Measurements from ENCODE around the gene PODXL2. TPM values are rescaled to one million over a fixed set of nuclear protein-coding genes. Genes with fewer than 3 reads are reported as not detected.

The PODXL2 gene
- total RNA-seq, 4 donors from 2014 or later = 3.2 to 9.4 (median 8.0) TPM

- H3K4me1 ChIP-seq = no peaks in the 10 kb centered on the region
- DNase-seq = no peak
- no peak for TF ChIP-seq POLR2A (IDR thresholded peaks at IDR 0.05)
- no peak for TF ChIP-seq CTCF (IDR thresholded peaks at IDR 0.05)
- intact Hi-C loops (cut with DNase I) = no loop called here
- no peak overlapping the region for H3K27ac ChIP-seq
- H3K4me3 ChIP-seq (replicated peaks in 1 of 3) = no peak overlapping the region
- H3K36me3 ChIP-seq = no peaks in the 10 kb centered on the region
- 85 to 95% methylated on average over 5 of the region's 5 CpGs for WGBS, 2 donors
- no peaks in the 10 kb centered on the region for H3K27me3 ChIP-seq
- no peaks in the 10 kb centered on the region for H3K9me3 ChIP-seq
Measured at GRCh38 chr3:127644641-127645370, 15.8 kb downstream of the PODXL2 start.

- 86 to 98% methylated on average over 7 to 8 of the region's 8 CpGs for WGBS, 2 donors
- H3K27ac ChIP-seq = no peak overlapping the region
- H3K27me3 ChIP-seq = no peaks in the 10 kb centered on the region
- DNase-seq = no peak
- intact Hi-C loops (cut with DNase I) = no loop called here
- TF ChIP-seq CTCF (IDR thresholded peaks at IDR 0.05) (no peak), POLR2A (IDR thresholded peaks at IDR 0.05) (no peak)
- H3K4me3 ChIP-seq (replicated peaks in 1 of 3) = no peak overlapping the region
- no peaks in the 10 kb centered on the region for H3K4me1 ChIP-seq
- H3K36me3 ChIP-seq = no peaks in the 10 kb centered on the region
- no peaks in the 10 kb centered on the region for H3K9me3 ChIP-seq
Measured at GRCh38 chr3:127645371-127646015, 16.5 kb downstream of the PODXL2 start.

GRCh38 chr3:127646501-127647046 is 17.6 kb downstream of the PODXL2 start:
- no peak overlapping the region for H3K27ac ChIP-seq
- intact Hi-C loops (cut with DNase I) = no loop called here

GRCh38 chr3:127647166-127647844 is 18.3 kb downstream of the PODXL2 start:
- intact Hi-C loops (cut with DNase I) = no loop called here
- DNase-seq = no peak
- no peaks in the 10 kb centered on the region for H3K9me3 ChIP-seq
- H3K36me3 ChIP-seq = no peaks in the 10 kb centered on the region
- no peak overlapping the region for H3K4me3 ChIP-seq (replicated peaks in 1 of 3)
- 81 to 89% methylated on average over 9 to 13 of the region's 13 CpGs for WGBS, 2 donors
- TF ChIP-seq POLR2A (IDR thresholded peaks at IDR 0.05) = no peak
- TF ChIP-seq CTCF (IDR thresholded peaks at IDR 0.05) = no peak
- H3K4me1 ChIP-seq = no peaks in the 10 kb centered on the region
- no peak overlapping the region for H3K27ac ChIP-seq
- H3K27me3 ChIP-seq = no peaks in the 10 kb centered on the region

More at GRCh38 chr3:127646501-127647046, 17.6 kb downstream of the PODXL2 start:
- TF ChIP-seq POLR2A (IDR thresholded peaks at IDR 0.05) = no peak
- no peak for TF ChIP-seq CTCF (IDR thresholded peaks at IDR 0.05)
- no peaks in the 10 kb centered on the region for H3K36me3 ChIP-seq
- no peak overlapping the region for H3K4me3 ChIP-seq (replicated peaks in 1 of 3)
- WGBS, 2 donors = 91 to 98% methylated on average over 10 of the region's 10 CpGs
- no peaks in the 10 kb centered on the region for H3K27me3 ChIP-seq
- no peak for DNase-seq
- no peaks in the 10 kb centered on the region for H3K9me3 ChIP-seq
- no peaks in the 10 kb centered on the region for H3K4me1 ChIP-seq
